Dermis microvascular lymphatic vessel endothelial cell (primary cell): Measurements from ENCODE around the gene FLRT3. TPM values are rescaled to one million over a fixed set of nuclear protein-coding genes. Genes with fewer than 3 reads are reported as not detected.

Source experiments
- DNase-seq, 2 donors: peaks; one replicate each; pipeline versions ENCODE4 v3.0.0 to v3.0.0-alpha.2; 2010; ENCODE audit warnings: low read depth in 2 of 2
- total RNA-seq: library from RNA; depleted of rRNA; stranded (reverse); fragments of >200 nt; gene quantifications from 2 replicates; pipeline ENCODE4 v1.2.1, GENCODE V29; 2014

FLRT3 gene
- 0.90 and 1.4 TPM in 2 replicates for total RNA-seq

DNA sequence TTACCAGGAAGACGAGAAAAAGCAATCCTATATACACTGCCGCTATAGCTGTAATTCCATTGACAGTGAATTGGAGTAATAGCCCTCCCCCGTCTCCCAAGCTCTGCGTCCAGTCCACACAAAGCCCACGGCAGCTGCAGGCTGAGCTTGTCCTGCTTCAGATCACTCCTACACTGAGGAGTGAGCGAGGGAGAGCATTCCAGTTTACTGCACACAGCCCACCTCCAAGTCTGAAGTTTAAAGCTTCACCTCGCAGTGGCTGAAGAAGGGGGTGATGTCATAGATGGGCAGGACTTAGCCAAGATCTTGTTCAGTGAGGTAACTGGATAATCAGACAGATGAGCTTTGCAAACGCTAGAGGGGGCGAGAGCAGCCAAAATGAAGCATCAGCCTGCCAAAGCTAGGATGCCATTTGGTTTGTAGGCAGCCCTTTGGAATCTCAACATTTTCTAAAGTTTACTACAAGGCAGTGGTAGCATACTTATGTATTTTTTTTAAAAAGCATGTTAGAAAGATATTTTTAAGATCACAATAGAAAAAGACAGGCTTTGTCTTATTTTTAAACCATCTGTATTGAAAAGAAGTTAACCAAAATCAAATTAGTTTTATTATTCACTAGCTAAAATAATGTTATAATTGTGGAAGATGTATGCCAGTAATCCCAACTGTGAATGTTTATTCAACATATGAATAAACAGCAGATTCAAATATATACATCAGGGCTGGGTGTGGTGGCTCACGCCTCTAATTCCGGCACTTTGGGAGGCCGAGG, at the start of gene FLRT3:
Gene FLRT3 (minus strand): TSS at position 213 of the 772 bp plus-strand sequence. CDS start 10,106 bp downstream, outside the sequence.
- DNase-seq = peak; percentile 61 to 89

DNA sequence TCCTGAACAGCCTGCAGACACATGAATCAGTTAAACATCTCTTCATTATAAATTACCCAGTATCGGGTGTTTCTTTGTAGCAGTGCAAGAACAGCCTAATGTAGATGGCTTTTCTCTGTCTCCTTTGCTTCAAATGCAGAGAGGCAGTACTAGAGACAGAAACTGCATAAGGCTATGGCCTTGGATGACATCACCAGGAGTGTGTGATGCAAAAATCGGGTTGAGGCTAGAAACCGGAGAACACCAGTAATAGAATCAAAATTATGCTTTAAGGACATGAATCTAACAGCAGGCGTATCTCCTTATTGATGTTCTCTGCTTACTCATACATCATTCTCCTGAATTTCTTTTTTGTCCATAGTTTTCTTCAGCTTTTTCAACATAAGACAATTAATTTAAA, 49.3 kb upstream of the FLRT3 start:
- no peak for DNase-seq

DNA sequence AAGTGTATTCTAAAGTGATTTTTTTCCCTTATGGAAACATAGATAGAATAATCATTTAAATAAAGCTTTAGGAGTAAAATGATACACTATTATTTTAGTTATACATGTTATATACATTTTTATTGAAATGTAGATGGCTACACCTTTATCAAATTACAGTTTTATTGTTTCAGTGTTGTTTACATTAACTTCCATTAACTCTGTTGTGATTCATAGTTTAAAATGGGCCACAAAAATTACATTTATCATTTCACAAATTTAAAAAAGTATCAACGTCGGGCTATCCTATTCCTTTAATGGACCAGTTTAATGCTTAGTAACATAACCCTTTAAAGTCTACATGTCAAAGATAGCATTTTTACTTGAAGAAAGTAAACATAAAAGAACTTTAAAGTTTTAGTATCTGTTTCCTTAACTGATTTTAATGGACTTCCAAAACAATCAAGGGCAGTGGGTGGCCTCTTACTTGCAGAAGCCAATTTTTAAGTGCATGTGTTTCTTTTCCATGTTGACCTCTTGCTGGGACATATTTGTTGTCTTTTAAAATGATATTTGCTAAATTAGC, 47.8 kb upstream of the FLRT3 start:
- DNase-seq = no peak

DNA sequence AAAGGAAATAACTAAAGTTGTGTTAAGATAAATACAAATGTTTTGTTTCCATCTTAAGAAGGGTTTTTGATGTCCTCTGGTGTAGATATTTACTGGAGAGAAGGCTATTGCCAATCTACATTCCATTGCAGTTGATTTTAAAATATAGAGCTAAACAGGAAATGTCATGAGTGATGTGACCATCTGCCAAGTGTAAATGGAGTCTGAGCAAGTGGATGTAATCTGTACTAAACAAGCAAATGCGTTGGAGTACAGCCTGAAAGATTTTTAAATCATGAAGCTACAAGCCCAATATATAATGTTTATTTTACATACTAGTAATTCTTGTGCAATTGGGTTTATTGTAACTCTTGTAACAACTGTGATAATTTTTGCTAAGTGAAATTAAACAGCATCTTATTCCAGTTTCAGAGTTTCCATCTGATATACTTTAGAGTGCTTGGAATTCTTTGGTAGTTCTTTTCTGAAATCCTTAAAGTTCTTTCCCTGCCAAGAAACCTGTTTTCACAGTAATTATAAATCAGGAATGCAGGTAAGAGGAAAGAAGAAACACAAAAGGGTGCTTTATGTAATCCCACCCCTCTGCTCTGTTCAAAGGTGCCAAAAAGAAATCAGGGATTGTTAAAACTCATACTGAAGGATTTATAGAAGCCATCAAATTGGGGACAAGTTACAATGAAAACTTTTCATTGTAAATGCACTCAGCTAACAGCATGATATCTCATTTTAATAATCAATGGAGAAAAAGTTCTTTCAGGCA, 47.2 kb upstream of the FLRT3 start:
- no peak for DNase-seq

DNA sequence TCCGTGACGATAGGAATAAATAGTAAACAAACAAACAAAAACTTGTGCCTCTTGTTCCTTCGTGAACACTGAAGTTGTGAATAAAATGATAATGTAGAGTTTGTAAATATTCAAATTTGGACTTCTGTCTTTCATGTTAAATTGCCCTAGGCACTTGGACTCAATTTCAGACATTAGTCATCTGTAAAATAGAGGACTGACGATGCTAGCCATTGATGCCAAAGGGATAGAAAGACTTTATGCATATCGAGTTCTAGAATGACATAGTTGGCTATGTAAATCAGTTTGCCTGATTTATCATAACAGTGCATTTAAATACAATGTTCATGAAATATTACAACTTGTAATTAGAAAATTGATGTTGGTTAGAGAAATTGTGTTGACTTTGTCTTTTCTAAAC, 45.9 kb upstream of the FLRT3 start:
- DNase-seq = no peak

DNA sequence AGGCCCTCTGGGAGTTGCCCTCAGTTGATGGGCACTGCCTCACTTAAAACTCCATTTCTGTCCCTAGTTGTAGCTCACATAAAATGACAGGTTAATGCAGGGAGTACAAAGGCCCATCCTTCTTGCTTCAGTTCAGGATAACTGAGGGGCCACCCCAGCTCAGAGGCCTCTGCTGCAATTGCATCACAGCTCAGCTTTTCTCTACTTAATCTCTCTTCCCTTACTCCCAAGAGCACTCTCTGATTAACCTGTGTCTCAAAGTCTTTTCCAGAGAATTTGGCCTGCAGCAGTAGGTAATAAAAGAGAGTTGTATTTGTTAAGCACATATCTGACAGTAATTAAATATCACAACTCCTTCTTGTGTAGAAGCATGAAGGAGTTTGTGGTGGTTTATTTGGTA, 40.9 kb upstream of the FLRT3 start:
- DNase-seq = no peak

DNA sequence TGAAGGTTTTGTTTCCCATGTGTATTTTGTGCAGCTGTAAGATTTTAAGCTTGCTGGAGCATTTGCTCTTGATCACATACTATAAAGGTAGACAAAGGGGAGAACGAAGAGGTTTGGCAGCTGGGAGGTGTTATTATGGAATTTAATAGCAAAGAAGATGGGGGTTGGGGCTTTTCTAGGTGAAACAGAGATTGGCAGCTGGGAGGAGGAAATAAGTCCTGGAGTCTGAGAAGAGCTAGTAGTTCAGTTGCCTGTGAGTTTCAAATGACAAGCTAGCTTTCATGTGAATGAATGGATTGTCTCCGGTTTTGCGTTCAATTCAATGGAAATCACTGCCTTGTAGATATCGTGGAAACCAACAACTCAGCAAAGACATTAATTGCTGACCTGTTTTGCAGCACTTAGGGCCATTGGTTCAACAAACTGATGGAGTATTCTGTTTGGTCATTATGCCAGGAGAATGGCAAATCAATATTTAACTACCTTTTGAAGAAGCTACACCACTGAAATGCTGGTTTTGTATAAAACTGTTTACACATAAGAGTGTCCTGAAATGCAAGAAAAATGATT, 38.1 kb upstream of the FLRT3 start:
- no peak for DNase-seq

DNA sequence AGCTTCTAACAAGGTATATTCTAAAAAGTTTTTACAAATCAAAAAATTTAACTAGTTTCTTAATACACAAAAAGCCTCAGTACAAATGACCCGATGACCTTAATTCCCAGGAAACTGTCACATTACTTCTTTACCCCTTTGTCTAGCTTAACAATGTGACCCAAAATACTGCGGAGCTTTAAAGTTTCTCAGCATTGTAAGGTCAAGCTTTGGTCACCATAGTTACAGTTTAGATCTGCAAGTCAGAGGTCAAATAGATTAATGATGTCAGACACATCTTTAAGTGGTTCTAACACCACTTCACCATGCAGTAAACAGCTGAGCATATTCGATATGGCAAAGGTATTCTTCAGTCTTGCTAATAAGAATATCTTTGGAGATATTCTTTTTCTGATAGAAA, 36.8 kb upstream of the FLRT3 start:
- no peak for DNase-seq

DNA sequence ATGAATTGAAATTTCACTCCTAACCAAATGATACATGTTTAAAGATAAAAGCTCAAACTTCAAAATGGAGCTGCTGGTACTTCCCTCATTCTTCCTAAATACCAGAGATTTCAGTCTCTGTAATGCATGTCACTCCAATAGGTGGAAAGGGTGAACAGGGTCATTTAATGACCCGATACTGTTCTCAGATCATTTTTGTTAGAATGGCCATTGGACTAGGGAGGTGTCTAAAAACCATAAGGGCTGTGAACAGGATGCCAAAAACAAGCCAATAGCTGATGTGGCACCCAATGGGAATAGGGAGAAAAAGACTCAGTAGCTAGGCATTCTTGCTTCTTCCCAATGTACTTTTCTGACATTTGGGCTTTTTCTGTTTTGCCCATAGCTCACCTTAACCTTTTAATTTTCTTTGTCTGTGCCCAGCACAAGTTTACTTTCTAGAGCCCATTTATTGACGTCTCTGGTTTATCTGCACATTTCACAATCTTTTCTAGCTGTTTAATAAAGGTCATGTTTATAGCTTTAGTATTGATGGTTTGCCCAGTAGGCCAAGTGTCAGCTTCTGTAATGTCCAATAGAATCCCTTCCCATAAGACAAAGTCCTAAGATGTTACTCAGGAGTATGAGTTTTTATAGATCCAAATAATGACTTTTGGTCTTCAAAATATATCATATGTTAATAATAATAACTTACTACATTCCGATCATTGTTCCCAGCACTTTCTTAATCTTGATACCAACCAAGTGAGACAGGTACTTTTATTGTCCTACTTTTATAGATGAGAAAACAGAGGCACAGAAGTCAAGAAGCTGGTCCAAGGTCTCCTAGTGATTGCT, 24.3 kb upstream of the FLRT3 start:
- no peak for DNase-seq

DNA sequence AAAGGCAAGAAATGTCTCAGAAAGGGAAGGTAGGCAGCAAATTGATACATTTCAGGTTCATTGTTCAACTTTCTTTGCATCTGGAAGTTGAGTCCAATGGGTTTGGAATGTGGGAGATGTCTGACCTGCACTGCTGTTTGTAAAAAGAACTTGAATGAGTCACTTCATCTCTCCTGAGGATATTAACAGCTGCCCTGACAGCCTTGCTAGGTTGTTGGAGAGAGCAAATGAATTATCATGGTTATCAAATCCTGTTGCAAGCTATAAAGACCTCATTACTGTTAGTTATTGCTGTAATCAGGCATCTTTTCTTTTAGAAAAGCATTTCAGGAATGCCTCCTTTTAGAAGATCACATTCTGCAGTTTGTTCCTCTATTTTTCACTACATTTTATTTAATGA, 23.0 kb upstream of the FLRT3 start:
- no peak for DNase-seq

DNA sequence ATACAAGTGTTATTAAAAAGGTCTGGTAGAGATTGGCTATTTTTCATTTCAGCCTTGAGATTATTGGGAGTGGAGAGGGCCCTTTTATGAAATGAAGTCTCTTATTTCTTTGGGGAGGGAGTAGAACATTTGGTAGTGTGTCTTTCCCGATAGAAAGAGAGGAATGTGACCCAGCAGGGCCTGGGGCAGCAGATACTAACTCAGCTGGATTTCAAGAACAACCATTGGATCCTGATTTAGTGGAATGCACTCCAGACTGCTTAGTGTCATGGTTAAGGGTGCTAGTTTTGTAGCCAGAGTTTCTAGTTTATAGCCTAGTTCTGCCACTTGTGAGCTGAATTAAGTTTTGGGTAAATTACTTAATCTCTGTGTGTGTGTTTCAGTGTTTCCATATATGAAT, 18.4 kb upstream of the FLRT3 start:
- DNase-seq = no peak

DNA sequence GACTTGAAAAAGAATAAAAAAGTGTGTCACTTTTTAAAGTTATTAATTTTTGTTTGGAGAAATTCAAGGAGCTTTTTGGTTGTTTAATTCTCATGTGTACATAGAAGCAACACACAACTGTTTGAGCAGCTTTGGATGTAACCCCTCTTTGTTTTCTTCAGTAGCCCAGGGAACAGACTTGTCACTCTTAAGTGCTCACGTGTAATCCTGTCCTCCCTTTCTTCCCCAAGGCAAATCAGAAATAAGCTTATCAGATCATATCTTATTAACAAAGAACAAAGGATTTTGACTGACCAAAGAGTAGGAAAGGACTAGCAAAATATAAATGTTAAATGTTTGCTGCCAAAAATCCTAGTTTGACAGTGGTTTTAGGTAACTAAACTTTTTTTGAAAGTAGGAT, 7.3 kb upstream of the FLRT3 start:
- DNase-seq = no peak

DNA sequence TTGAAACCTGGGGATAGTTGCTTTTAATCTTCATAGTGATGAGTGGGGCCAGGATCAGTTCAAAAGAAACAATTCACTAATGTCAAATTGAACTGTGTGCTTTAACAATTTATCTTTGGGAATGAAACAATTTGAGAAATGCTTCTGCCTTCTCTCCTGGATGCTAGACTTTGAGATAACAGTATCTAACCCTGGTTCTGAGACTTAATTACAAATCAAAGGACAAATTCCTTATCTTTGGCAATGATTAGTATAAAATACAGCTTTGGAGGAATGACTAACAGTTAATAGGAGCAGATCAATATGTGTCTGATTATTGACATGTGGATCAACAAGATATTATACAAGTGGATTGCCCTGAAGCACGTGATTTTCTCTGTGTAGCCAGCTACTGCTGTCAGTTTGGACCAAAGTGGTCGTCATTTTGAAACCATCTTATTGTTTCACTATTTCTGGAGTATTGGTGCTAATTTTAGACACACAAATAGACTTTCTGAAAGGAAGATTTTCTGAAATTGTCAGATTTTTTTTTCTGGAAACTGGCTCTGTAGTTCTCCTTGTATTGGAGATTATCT, 6.2 kb upstream of the FLRT3 start:
- no peak for DNase-seq

DNA sequence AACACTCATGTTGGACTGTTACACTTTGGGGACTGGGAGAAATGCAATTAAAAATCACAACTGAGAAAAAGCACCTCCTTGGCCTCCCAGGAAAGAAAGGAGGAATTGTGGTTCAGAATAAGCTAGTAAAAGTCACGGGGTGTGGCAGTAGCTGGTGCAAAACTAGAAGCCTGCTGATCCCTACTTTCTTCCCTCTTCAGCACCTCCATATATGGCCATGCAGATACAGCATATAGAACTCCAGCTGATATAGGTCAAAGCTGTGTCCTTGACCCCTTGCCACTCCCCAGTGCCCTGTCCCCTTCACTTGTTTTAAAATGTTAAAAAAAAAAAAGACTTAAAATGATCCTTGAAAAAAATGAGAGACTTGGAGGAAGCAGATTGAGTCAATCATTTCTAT, 5.5 kb upstream of the FLRT3 start:
- no peak for DNase-seq

DNA sequence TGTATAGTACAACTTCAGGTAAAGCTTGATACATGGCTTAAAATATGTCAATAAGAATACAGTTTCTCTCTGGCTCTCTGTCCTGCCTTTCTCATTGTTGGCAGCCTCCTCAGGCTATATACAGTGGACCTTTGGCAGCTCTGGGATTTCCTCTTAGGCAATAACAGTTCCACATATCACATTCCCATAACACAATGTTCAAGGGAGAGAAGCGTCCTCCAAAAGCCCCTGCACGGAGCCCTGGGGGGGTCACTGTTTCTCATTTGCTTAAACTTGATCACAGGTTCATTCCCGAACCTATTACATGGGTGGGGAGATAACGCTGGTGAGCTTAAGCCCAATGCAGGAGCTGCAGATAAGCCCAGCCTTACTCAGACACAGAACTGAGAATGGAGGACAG, 4.4 kb upstream of the FLRT3 start:
- peak in 1 of 2 donors; percentile 12 for DNase-seq

DNA sequence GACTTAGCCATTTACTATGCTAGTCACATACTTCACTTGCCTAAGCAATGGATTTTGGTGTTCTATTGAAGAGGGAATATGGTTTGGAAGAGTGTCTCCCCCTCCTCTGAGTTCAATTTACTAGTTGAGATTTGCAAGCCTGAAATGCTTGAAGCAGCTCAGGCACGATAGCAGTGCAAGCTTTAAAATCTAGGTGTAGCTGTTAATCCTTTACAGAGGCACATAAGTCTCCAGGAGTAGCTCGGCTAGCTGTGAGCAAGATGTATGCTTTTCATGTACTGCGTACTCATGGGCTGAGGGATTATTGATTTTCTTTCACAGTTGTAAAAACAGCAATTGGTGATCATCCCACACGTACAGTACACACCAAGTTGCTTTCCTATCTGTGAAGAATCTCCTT, 726 bp downstream of the FLRT3 start:
- DNase-seq = no peak

DNA sequence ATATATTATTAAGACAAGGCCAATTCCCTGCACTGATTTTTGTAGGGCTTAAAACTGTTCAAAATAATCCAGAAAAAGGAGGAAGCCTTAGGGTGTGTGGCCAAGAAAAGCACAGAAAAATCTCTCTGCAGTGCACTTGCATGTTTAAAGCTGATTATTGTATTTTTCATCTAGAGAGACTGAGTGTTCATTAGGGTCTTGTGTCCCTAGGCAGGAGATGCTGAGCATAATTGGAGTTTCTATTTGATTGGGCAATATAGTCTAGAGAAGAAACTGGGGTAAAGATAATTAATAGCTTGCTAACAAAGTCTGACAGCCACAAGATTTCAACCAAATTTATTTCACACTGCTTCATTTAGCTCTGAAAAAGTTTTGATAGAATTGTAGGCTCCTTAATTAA, 2.4 kb downstream of the FLRT3 start:
- DNase-seq = no peak

DNA sequence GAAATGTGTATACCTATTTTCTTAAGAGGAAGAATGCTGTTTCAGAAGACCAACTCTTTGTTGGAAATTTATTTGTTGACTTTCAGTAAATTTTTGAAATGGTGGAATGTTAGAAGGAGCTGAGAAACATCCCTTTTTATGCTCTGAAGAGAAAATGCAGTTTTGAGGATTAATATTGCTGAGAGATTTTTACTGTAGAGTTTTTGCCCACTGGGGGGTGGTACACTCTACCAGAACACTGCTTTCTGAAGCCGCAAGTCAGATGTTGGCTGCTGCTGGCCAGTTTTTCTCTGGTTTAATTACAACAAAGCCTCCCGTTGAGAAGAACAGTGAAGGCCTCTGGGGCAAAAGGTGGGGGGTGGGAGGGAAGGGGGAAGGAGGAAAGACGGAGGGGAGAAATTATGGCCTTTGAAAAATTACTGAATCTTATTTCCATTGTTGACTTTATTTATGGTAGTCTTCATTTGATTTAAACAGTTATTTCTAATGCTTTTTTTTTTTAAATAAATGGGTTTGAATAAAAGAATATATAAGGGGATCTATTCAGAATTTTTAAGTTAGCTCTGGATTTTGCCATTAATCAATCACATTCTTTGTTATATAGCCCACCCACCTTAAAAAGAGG, 3.0 kb downstream of the FLRT3 start:
- peak; percentile 11 to 34 for DNase-seq

DNA sequence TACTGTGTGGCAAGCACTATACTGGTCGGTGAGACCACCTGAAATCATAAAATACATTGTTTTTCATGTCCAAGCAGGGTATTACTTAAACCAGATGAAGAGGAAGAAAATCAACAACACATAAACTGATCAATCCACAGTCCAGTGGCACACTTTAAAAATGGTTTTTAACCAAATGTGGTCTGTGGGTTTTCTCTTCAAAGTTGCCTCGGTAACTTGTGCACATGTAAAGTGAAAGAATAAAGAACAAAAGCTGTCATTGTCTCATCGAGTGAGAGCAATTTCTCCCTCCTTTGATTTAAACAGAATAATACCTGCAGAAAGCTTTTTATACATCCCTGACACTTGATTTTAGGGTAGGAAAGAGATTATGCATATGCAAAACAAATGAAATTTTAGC, 3.7 kb downstream of the FLRT3 start:
- no peak for DNase-seq

DNA sequence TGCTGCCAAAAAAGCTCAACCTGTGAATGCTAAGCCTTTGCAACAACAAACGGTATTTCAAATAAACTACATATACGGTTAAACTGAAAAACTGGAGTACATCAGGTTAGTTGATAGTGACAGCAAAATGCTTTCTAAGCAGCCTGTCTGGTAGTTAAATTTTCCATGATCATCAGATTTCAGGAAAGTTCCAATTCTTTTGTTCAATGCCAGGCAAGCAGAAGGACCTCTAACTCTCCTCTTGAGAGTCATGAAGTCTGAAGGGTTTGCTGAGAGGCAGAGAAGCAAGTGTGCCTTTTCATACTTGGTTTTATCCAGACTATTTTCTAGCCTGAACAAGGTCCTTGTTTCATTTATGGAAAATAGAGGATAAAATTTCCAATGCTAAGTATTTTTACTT, 4.5 kb downstream of the FLRT3 start:
- DNase-seq = no peak

DNA sequence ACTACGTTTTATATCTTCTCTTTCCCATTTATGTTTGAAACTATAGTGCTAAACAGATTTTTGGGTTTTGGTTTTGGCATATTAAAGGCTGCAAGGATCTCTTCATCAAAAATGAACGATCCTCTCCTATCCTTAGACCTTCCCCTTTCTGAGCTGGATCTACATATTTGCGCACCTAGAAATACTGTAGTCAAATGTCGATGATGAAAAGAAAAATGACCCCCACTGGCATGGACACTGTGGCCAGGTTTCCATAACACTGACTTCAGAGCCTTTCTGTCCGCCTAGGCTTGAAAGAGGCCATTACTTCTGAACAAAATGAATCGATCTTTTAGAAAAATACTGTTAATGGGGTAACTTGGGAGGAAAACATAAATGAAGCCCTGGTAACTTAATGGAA, 5.8 kb downstream of the FLRT3 start:
- DNase-seq = no peak
